GM12878 (cell line): Measurements from ENCODE around the gene MUC5B.

Experiments used
- FOXM1 ChIP-seq: IDR thresholded peaks from 2 replicates; pipeline ENCODE4 v1.6.1; 2012; ENCODE audit warnings: low read depth, mild to moderate bottlenecking, inconsistent platforms, low read length, moderate library complexity
- GABPA ChIP-seq: IDR thresholded peaks from 2 replicates; pipeline ENCODE4 v1.6.1; 2014; ENCODE audit warnings: antibody characterized with exemption, low read depth, mild to moderate bottlenecking, inconsistent platforms
- HDAC2 ChIP-seq: fragments of 200-600 bp; sonication (generic); IDR thresholded peaks from 2 replicates; pipeline ENCODE4 v1.6.1; 2017
- POLR2AphosphoS5 ChIP-seq: IDR thresholded peaks from 2 replicates; pipeline ENCODE4 v1.6.1; 2011; ENCODE audit warnings: mild to moderate bottlenecking, low read length, inconsistent platforms
- YBX1 ChIP-seq: fragments of 450-650 bp; IDR thresholded peaks from 2 replicates; pipeline ENCODE4 v1.6.1; 2016; ENCODE audit warnings: antibody characterized with exemption
- ZNF384 ChIP-seq: IDR thresholded peaks from 2 replicates; pipeline ENCODE4 v1.6.1; 2012; ENCODE audit warnings: low read depth, mild to moderate bottlenecking, low read length, improper control_type of control experiment, borderline replicate concordance
- TF ChIP-seq, protein P1 (sequence below): IDR thresholded peaks from 2 replicates; pipeline ENCODE4 v1.6.1; 2011; ENCODE audit warnings: borderline replicate concordance, low read depth, mild to moderate bottlenecking, moderate library complexity, mixed read lengths, low read length; ENCODE audit not compliant: insufficient read depth; ENCODE audit errors: extremely low read length
- TF ChIP-seq, protein P2 (sequence below), 3 experiments: IDR thresholded peaks in 2 of 3; conservative IDR thresholded peaks in 1 of 3; 2 replicates each; pipeline ENCODE4 v1.5.1; 2011; ENCODE audit warnings: low read depth in 3 of 3, low read length in 3 of 3, mild to moderate bottlenecking in 3 of 3, control low read depth in 2 of 3, moderate library complexity in 2 of 3, inconsistent platforms in 1 of 3, mixed read lengths in 1 of 3; ENCODE audit not compliant: control insufficient read depth in 2 of 3, insufficient read depth in 1 of 3; ENCODE audit errors: extremely low read depth in 1 of 3

DNA sequence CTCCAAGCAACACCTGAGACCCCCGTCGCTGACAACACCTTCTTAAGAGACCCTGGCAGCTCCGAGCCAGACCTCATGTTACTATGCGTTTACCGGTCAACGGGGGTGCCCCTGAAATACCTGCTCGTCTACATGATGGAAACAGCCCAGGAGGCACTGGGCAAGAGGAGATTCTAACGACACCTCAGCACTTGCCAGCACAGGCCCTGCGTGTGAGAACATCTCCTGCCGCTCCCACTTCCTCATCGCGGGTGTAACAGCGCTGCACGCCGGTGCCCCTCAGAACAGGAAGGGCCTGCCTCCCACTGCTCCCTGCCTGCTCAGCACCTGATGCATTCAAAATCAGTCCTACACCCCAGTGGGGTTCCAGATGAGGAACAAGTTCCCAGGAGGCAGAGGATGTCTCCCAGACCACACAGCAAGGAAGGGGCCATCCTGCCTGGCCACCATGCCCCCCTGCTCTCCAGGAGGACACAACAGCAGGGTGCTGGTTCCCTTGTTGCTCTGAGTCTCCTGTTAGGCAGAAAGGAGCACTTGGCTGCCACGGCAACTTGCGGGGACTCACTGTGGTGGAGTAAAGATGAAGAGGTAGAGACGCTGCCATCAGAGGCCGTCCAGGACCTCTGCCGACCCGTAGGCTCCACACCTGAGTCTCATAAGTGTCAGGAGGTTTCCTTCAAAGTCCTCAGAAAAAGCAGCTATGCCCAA lies 84.5 kb downstream of the MUC5B start:
- TF ChIP-seq, protein P1, sequence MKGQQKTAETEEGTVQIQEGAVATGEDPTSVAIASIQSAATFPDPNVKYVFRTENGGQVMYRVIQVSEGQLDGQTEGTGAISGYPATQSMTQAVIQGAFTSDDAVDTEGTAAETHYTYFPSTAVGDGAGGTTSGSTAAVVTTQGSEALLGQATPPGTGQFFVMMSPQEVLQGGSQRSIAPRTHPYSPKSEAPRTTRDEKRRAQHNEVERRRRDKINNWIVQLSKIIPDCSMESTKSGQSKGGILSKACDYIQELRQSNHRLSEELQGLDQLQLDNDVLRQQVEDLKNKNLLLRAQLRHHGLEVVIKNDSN, result no peak
- TF ChIP-seq POLR2AphosphoS5 (no peak), GABPA (no peak), ZNF384 (no peak), HDAC2 (no peak), FOXM1 (no peak), YBX1 (no peak)
- TF ChIP-seq, protein P2, sequence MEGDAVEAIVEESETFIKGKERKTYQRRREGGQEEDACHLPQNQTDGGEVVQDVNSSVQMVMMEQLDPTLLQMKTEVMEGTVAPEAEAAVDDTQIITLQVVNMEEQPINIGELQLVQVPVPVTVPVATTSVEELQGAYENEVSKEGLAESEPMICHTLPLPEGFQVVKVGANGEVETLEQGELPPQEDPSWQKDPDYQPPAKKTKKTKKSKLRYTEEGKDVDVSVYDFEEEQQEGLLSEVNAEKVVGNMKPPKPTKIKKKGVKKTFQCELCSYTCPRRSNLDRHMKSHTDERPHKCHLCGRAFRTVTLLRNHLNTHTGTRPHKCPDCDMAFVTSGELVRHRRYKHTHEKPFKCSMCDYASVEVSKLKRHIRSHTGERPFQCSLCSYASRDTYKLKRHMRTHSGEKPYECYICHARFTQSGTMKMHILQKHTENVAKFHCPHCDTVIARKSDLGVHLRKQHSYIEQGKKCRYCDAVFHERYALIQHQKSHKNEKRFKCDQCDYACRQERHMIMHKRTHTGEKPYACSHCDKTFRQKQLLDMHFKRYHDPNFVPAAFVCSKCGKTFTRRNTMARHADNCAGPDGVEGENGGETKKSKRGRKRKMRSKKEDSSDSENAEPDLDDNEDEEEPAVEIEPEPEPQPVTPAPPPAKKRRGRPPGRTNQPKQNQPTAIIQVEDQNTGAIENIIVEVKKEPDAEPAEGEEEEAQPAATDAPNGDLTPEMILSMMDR (IDR thresholded peaks at IDR 0.05 in 2 of 3, conservative IDR thresholded peaks at IDR 0.05 in 1 of 3; ENCODE audit: control insufficient read depth in 2 of 3, extremely low read depth in 1 of 3, insufficient read depth in 1 of 3, low read depth in 3 of 3, low read length in 3 of 3), result no peak
